Large intestine (tissue), 3 donors: ENCODE results near the gene PPTC7. TPM values are rescaled to one million over a fixed set of nuclear protein-coding genes. Genes with fewer than 3 reads are reported as not detected.
"Not testable (repeated sequence)": the region's sequence is repeated elsewhere in the genome, so short reads cannot be mapped to it uniquely, and the experiment has no call there.

Source experiments
- DNase-seq, 2 donors: peaks; one replicate each; pipeline versions ENCODE4 v3.0.0 to v3.0.0-alpha.2; 2013
- H3K27ac ChIP-seq: one replicate; pipeline ENCODE4 v1.5.1; 2013; ENCODE audit warnings: low read length
- H3K27me3 ChIP-seq: 2 replicates; pipeline ENCODE4 v1.6.1; 2013; ENCODE audit warnings: low read length; ENCODE audit not compliant: control insufficient read depth, insufficient read depth
- H3K36me3 ChIP-seq: 2 replicates; pipeline ENCODE4 v1.6.1; 2013; ENCODE audit warnings: low read length; ENCODE audit not compliant: control insufficient read depth, insufficient read depth
- H3K4me1 ChIP-seq: one replicate; pipeline ENCODE4 v1.6.1; 2013; ENCODE audit warnings: low read length; ENCODE audit not compliant: control insufficient read depth, insufficient read depth
- H3K4me3 ChIP-seq: one replicate; pipeline ENCODE4 v1.5.1; 2013; ENCODE audit warnings: low read length
- H3K9me3 ChIP-seq: one replicate; pipeline ENCODE4 v1.6.1; 2013; ENCODE audit warnings: mild to moderate bottlenecking, low read depth, low read length, moderate library complexity; ENCODE audit not compliant: control insufficient read depth
- WGBS: methylation state at CpG from one replicate; pipeline ENCODE4 v1.1.5; 2013; ENCODE audit warnings: low lambda C conversion rate; ENCODE audit not compliant: insufficient coverage; 5-methylcytosine and 5-hydroxymethylcytosine counted together
- polyA plus RNA-seq: library from polyadenylated mRNA; unstranded; fragments of 120-200 nt; gene quantifications from one replicate; pipeline ENCODE4 v1.2.1, GENCODE V29; 2013

PPTC7 gene
- polyA plus RNA-seq, 1 donor, result 20.5 TPM

- no CpG with 5 or more reads among the region's 9 CpGs for WGBS
- DNase-seq, result peak; percentile 12 to 47
- H3K4me1 ChIP-seq, result peaks cover 8% of the 10 kb centered on the region
- H3K27ac ChIP-seq, result peak overlapping the region; percentile 61
- H3K9me3 ChIP-seq, result no peaks in the 10 kb centered on the region
- H3K4me3 ChIP-seq, result no peak overlapping the region
- no peaks in the 10 kb centered on the region for H3K27me3 ChIP-seq
- peaks cover 35% of the 10 kb centered on the region for H3K36me3 ChIP-seq
These were observed 45.3 kb downstream of the PPTC7 start for GRCh38 chr12:110537605-110538409.

- Histone ChIP-seq H3K4me3 (no peak overlapping the region), H3K36me3 (peaks cover 35% of the 10 kb centered on the region), H3K27ac (peak overlapping the region; percentile 61), H3K9me3 (no peaks in the 10 kb centered on the region), H3K4me1 (peaks cover 12% of the 10 kb centered on the region), H3K27me3 (no peaks in the 10 kb centered on the region)
- no CpG with 5 or more reads among the region's 4 CpGs for WGBS
- no peak for DNase-seq
These were observed 46.1 kb downstream of the PPTC7 start for GRCh38 chr12:110536834-110537604.

- Histone ChIP-seq H3K4me3 (no peak overlapping the region), H3K9me3 (no peaks in the 10 kb centered on the region)
- WGBS, result 88% methylated on average over 2 of the region's 6 CpGs
These were observed 48.3 kb downstream of the PPTC7 start for GRCh38 chr12:110534811-110535210.

GRCh38 chr12:110533607-110534006, 49.5 kb downstream of the PPTC7 start:
- H3K9me3 ChIP-seq, result no peaks in the 10 kb centered on the region
- no peaks in the 10 kb centered on the region for H3K27me3 ChIP-seq
- H3K27ac ChIP-seq, result no peak overlapping the region
- peak; percentile 22 to 63 for DNase-seq
- H3K4me3 ChIP-seq, result no peak overlapping the region
- peaks cover 27% of the 10 kb centered on the region for H3K36me3 ChIP-seq
- H3K4me1 ChIP-seq, result peaks cover 18% of the 10 kb centered on the region
- WGBS, result no CpG with 5 or more reads among the region's 6 CpGs

More at GRCh38 chr12:110534811-110535210, 48.3 kb downstream of the PPTC7 start:
- no peak for DNase-seq
- peaks cover 35% of the 10 kb centered on the region for H3K36me3 ChIP-seq
- H3K27me3 ChIP-seq, result no peaks in the 10 kb centered on the region
- peaks cover 18% of the 10 kb centered on the region for H3K4me1 ChIP-seq
- H3K27ac ChIP-seq, result no peak overlapping the region

GRCh38 chr12:110532644-110533043, 50.5 kb downstream of the PPTC7 start:
- Histone ChIP-seq H3K4me3 (no peak overlapping the region), H3K9me3 (no peaks in the 10 kb centered on the region), H3K27me3 (no peaks in the 10 kb centered on the region), H3K4me1 (peaks cover 17% of the 10 kb centered on the region), H3K36me3 (peaks cover 19% of the 10 kb centered on the region), H3K27ac (no peak overlapping the region)
- DNase-seq, result no peak
- WGBS, result no CpG with 5 or more reads among the region's 3 CpGs

- peak overlapping the region; percentile 67 for H3K27ac ChIP-seq
- no peaks in the 10 kb centered on the region for H3K9me3 ChIP-seq
- DNase-seq, result peak; percentile 11 to 67
- WGBS, result no CpG with 5 or more reads among the region's 2 CpGs
- no peak overlapping the region for H3K4me3 ChIP-seq
- no peaks in the 10 kb centered on the region for H3K27me3 ChIP-seq
- H3K36me3 ChIP-seq, result peaks cover 15% of the 10 kb centered on the region
- H3K4me1 ChIP-seq, result peaks cover 15% of the 10 kb centered on the region
These were observed 51.3 kb downstream of the PPTC7 start for GRCh38 chr12:110531741-110532333.

- no peaks in the 10 kb centered on the region for H3K27me3 ChIP-seq
- no peaks in the 10 kb centered on the region for H3K9me3 ChIP-seq
- no peak overlapping the region for H3K4me3 ChIP-seq
- no peak for DNase-seq
- H3K36me3 ChIP-seq, result peaks cover 7% of the 10 kb centered on the region
- no CpG with 5 or more reads among the region's 2 CpGs for WGBS
- H3K4me1 ChIP-seq, result peaks cover 15% of the 10 kb centered on the region
- no peak overlapping the region for H3K27ac ChIP-seq
These were observed 52.6 kb downstream of the PPTC7 start for GRCh38 chr12:110530511-110530910.

- no CpG with 5 or more reads among the region's 6 CpGs for WGBS
- Histone ChIP-seq H3K27me3 (no peaks in the 10 kb centered on the region), H3K9me3 (no peaks in the 10 kb centered on the region), H3K4me1 (peaks cover 10% of the 10 kb centered on the region), H3K36me3 (peaks cover 4% of the 10 kb centered on the region), H3K27ac (no peak overlapping the region), H3K4me3 (no peak overlapping the region)
- no peak for DNase-seq
These were observed 54.8 kb downstream of the PPTC7 start for GRCh38 chr12:110528277-110528839.

GRCh38 chr12:110520876-110521712, 62.0 kb downstream of the PPTC7 start:
- not testable (repeated sequence) for H3K27ac ChIP-seq, DNase-seq, H3K36me3 ChIP-seq, H3K27me3 ChIP-seq, H3K9me3 ChIP-seq, H3K4me1 ChIP-seq, H3K4me3 ChIP-seq
- WGBS, result 100% methylated on average over 1 of the region's 11 CpGs
